ENCODE data around the gene AMMECR1. TPM values are rescaled to one million over a fixed set of nuclear protein-coding genes. Genes with fewer than 3 reads are reported as not detected.

The AMMECR1 gene
- total RNA-seq, 1 experiment from 2014 or later: 15.0 TPM

- Histone ChIP-seq H3K27ac (ENCODE audit: low read length) (no peak overlapping the region), H3K27me3 (ENCODE audit: control insufficient read depth, insufficient read depth, low read length) (no peaks in the 10 kb centered on the region), H3K9me3 (ENCODE audit: control insufficient read depth, insufficient read depth, low read depth, low read length) (no peaks in the 10 kb centered on the region), H3K36me3 (ENCODE audit: control insufficient read depth, insufficient read depth, low read length) (no peaks in the 10 kb centered on the region), H3K4me3 (ENCODE audit: low read depth in 2 of 2, low read length in 2 of 2) (no peak overlapping the region), H3K4me1 (ENCODE audit: control insufficient read depth, insufficient read depth, low read length) (no peaks in the 10 kb centered on the region)
- no peak for ATAC-seq
- CTCF ChIA-PET: no interaction called here
- TF ChIP-seq, protein P1, sequence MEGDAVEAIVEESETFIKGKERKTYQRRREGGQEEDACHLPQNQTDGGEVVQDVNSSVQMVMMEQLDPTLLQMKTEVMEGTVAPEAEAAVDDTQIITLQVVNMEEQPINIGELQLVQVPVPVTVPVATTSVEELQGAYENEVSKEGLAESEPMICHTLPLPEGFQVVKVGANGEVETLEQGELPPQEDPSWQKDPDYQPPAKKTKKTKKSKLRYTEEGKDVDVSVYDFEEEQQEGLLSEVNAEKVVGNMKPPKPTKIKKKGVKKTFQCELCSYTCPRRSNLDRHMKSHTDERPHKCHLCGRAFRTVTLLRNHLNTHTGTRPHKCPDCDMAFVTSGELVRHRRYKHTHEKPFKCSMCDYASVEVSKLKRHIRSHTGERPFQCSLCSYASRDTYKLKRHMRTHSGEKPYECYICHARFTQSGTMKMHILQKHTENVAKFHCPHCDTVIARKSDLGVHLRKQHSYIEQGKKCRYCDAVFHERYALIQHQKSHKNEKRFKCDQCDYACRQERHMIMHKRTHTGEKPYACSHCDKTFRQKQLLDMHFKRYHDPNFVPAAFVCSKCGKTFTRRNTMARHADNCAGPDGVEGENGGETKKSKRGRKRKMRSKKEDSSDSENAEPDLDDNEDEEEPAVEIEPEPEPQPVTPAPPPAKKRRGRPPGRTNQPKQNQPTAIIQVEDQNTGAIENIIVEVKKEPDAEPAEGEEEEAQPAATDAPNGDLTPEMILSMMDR (IDR thresholded peaks at IDR 0.05): no peak
- TF ChIP-seq REST (IDR thresholded peaks at IDR 0.05; ENCODE audit: insufficient read depth in 1 of 2, low read depth in 2 of 2, low read length in 1 of 2) (no peak), POLR2AphosphoS5 (IDR thresholded peaks at IDR 0.05; ENCODE audit: low read depth, low read length) (no peak), SIN3A (IDR thresholded peaks at IDR 0.05; ENCODE audit: borderline replicate concordance, insufficient read depth, low read depth, low read length) (no peak), TCF7L2 (IDR thresholded peaks at IDR 0.05; ENCODE audit: low read depth, low read length) (no peak)
- in situ Hi-C loops (cut with HindIII; ENCODE audit: low pct_unique_long_range_greater_than_20kb, low sequenced_read_pairs): no loop called here
- POLR2A ChIA-PET: no interaction called here
- BruUV-seq (replicated peaks): no TSS peak
- DNase-seq (ENCODE audit: low read depth, low spot score): no peak
- intact Hi-C loops (cut with micrococcal nuclease; ENCODE audit: unreplicated experiment): no loop called here
These were observed 13.0 kb downstream of the AMMECR1 start for GRCh38 chrX:110304884-110305283.

DNA sequence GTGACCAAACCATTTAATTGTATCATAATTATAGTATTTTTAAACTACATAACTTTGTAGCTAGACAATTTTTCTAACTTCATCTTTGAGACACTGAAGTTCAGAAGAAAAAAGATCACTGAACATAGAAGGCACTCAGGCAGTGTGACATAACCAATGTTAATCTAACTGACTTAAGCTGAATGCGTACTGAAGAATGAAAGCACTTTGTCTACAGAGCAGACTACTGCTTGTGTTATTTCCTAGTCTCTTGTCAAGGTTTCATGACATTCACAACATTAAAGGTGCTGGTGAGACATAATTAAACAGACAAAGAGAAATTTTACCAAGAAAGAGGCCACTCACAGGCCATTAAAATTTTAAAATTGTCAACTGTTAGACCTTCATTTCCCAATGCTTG is 13.5 kb downstream of the AMMECR1 start:
- in situ Hi-C loops (cut with HindIII; ENCODE audit: low pct_unique_long_range_greater_than_20kb, low sequenced_read_pairs): no loop called here
- ATAC-seq: no peak

More for the DNA sequence above, 13.5 kb downstream of the AMMECR1 start:
- CTCF ChIA-PET: no interaction called here
- H3K9me3 ChIP-seq (ENCODE audit: control insufficient read depth, insufficient read depth, low read depth, low read length): no peaks in the 10 kb centered on the region
- no peaks in the 10 kb centered on the region for H3K27me3 ChIP-seq (ENCODE audit: control insufficient read depth, insufficient read depth, low read length)
- no peak overlapping the region for H3K27ac ChIP-seq (ENCODE audit: low read length)
- H3K36me3 ChIP-seq (ENCODE audit: control insufficient read depth, insufficient read depth, low read length): no peaks in the 10 kb centered on the region
- no peaks in the 10 kb centered on the region for H3K4me1 ChIP-seq (ENCODE audit: control insufficient read depth, insufficient read depth, low read length)
- TF ChIP-seq TCF7L2 (IDR thresholded peaks at IDR 0.05; ENCODE audit: low read depth, low read length) (no peak), SIN3A (IDR thresholded peaks at IDR 0.05; ENCODE audit: borderline replicate concordance, insufficient read depth, low read depth, low read length) (no peak), REST (IDR thresholded peaks at IDR 0.05; ENCODE audit: insufficient read depth in 1 of 2, low read depth in 2 of 2, low read length in 1 of 2) (no peak), POLR2AphosphoS5 (IDR thresholded peaks at IDR 0.05; ENCODE audit: low read depth, low read length) (no peak)
- TF ChIP-seq, protein P1 (IDR thresholded peaks at IDR 0.05): no peak
- no TSS peak for BruUV-seq (replicated peaks)
- intact Hi-C loops (cut with micrococcal nuclease; ENCODE audit: unreplicated experiment): no loop called here
- H3K4me3 ChIP-seq (ENCODE audit: low read depth in 2 of 2, low read length in 2 of 2): no peak overlapping the region
- DNase-seq (ENCODE audit: low read depth, low spot score): no peak
- POLR2A ChIA-PET: no interaction called here

Data from Panc1 (cell line).